Fibroblast of lung (primary cell): ENCODE data around the gene EVI5. TPM values are rescaled to one million over a fixed set of nuclear protein-coding genes. Genes with fewer than 3 reads are reported as not detected.

ENCODE experiments used
- DNase-seq, 2 donors: peaks; one replicate each; pipeline versions ENCODE4 v3.0.0 to v3.0.0-alpha.2; 2010; ENCODE audit warnings: low read depth in 2 of 2
- H2AFZ ChIP-seq: 2 replicates; pipeline ENCODE4 v1.5.1; 2012; ENCODE audit warnings: low read length, control low read depth, inconsistent platforms
- H3K27ac ChIP-seq: 2 replicates; pipeline ENCODE4 v1.5.1; 2011; ENCODE audit warnings: low read length, control low read depth; ENCODE audit not compliant: insufficient read depth
- H3K27me3 ChIP-seq: 2 replicates; pipeline ENCODE4 v1.5.1; 2011; ENCODE audit warnings: mild to moderate bottlenecking, low read length; ENCODE audit not compliant: control insufficient read depth, insufficient read depth
- H3K36me3 ChIP-seq: 2 replicates; pipeline ENCODE4 v1.5.1; 2011; ENCODE audit warnings: low read length; ENCODE audit not compliant: control insufficient read depth, insufficient read depth
- H3K4me1 ChIP-seq: 2 replicates; pipeline ENCODE4 v1.5.1; 2011; ENCODE audit warnings: low read length; ENCODE audit not compliant: control insufficient read depth, insufficient read depth; ENCODE audit errors: extremely low read depth
- H3K4me2 ChIP-seq: 2 replicates; pipeline ENCODE4 v1.5.1; 2011; ENCODE audit warnings: low read length, control low read depth; ENCODE audit not compliant: insufficient read depth; ENCODE audit errors: extremely low read depth
- H3K4me3 ChIP-seq, 4 experiments: fragments of 200-600 bp in 1 of 4; sonication (generic) in 1 of 4; replicated peaks in 1 of 4; 2 replicates each; pipeline ENCODE4 v1.5.1; 2011 to 2016; ENCODE audit warnings: low read length in 4 of 4, low read depth in 3 of 4, mild to moderate bottlenecking in 3 of 4, control low read depth in 2 of 4, inconsistent platforms in 1 of 4, mixed read lengths in 1 of 4; ENCODE audit not compliant: insufficient read depth in 1 of 4; ENCODE audit errors: control extremely low read depth in 1 of 4
- H3K79me2 ChIP-seq: 2 replicates; pipeline ENCODE4 v1.5.1; 2012; ENCODE audit warnings: mild to moderate bottlenecking, low read length, inconsistent platforms; ENCODE audit not compliant: control insufficient read depth, insufficient read depth
- H3K9ac ChIP-seq: 2 replicates; pipeline ENCODE4 v1.5.1; 2011; ENCODE audit warnings: mild to moderate bottlenecking, low read length, control low read depth; ENCODE audit not compliant: insufficient read depth
- H3K9me3 ChIP-seq: 2 replicates; pipeline ENCODE4 v1.5.1; 2012; ENCODE audit warnings: low read depth, low read length; ENCODE audit not compliant: control insufficient read depth, insufficient read depth
- H4K20me1 ChIP-seq: 2 replicates; pipeline ENCODE4 v1.5.1; 2011; ENCODE audit warnings: low read length; ENCODE audit not compliant: control insufficient read depth, insufficient read depth; ENCODE audit errors: extremely low read depth
- EZH2 ChIP-seq: IDR thresholded peaks from 2 replicates; pipeline ENCODE4 v1.5.1; 2012; ENCODE audit warnings: low read length, control low read depth, mild to moderate bottlenecking; ENCODE audit errors: missing control alignments
- polyA plus RNA-seq, 2 donors: library from polyadenylated mRNA; depleted of rRNA in 1 of 2; stranded (reverse) in 1 of 2; unstranded in 1 of 2; fragments of >200 nt; gene quantifications; 2 replicates each; pipeline ENCODE4 v1.2.1, GENCODE V29; 2011 to 2012; ENCODE audit warnings: missing spikeins in 1 of 2
- total RNA-seq: library from RNA; depleted of rRNA; stranded (reverse); fragments of >200 nt; gene quantifications from 2 replicates; pipeline ENCODE4 v1.2.1, GENCODE V29; 2014
- TF ChIP-seq, protein P1 (sequence below), 2 donors: IDR thresholded peaks in 1 of 2; conservative IDR thresholded peaks in 1 of 2; 1 replicate in 1 of 2; 2 replicates in 1 of 2; pipeline ENCODE4 v1.5.1; 2011 to 2012; ENCODE audit warnings: low read length in 2 of 2, control low read depth in 1 of 2, inconsistent platforms in 1 of 2, low read depth in 1 of 2, mild to moderate bottlenecking in 1 of 2

EVI5 gene
- total and polyA plus RNA-seq, 2 donors (not counting 1 experiment from before 2014, with no cell fraction given): 32.5 to 48.1 TPM

DNA sequence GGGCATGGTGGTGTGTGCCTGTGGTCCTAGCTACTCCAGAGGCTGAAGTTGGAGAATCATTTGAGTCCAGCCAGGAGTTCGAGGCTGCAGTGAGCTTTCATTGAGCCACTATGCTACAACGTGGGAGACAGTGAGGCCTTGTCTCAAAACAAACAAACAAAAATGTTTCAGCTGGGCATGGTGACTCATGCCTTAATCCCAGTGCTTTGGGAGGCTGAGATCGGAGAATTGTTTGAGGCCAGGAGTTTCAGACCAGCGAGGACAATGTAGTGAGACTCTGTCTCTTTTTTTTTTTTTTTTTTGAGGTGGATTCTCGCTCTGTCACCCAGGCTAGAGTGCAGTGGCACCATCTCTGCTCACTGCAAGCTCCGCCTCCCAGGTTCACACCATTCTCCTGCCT is 41.9 kb upstream of the EVI5 start:
- TF ChIP-seq, protein P1, sequence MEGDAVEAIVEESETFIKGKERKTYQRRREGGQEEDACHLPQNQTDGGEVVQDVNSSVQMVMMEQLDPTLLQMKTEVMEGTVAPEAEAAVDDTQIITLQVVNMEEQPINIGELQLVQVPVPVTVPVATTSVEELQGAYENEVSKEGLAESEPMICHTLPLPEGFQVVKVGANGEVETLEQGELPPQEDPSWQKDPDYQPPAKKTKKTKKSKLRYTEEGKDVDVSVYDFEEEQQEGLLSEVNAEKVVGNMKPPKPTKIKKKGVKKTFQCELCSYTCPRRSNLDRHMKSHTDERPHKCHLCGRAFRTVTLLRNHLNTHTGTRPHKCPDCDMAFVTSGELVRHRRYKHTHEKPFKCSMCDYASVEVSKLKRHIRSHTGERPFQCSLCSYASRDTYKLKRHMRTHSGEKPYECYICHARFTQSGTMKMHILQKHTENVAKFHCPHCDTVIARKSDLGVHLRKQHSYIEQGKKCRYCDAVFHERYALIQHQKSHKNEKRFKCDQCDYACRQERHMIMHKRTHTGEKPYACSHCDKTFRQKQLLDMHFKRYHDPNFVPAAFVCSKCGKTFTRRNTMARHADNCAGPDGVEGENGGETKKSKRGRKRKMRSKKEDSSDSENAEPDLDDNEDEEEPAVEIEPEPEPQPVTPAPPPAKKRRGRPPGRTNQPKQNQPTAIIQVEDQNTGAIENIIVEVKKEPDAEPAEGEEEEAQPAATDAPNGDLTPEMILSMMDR (conservative IDR thresholded peaks at IDR 0.05 in 1 of 2, IDR thresholded peaks at IDR 0.05 in 1 of 2; ENCODE audit: low read depth in 1 of 2, low read length in 2 of 2): no peak
- no peak for TF ChIP-seq EZH2
- Histone ChIP-seq H3K9me3 (no peaks in the 10 kb centered on the region), H3K36me3 (no peaks in the 10 kb centered on the region), H3K4me3 (no peak overlapping the region), H3K27me3 (no peaks in the 10 kb centered on the region), H4K20me1 (no peaks in the 10 kb centered on the region), H3K27ac (no peak overlapping the region), H3K9ac (no peak overlapping the region), H3K4me1 (no peaks in the 10 kb centered on the region), H2AFZ (no peak overlapping the region), H3K4me2 (no peak overlapping the region), H3K79me2 (no peaks in the 10 kb centered on the region)
- peak in 1 of 2 donors; percentile 38 for DNase-seq

DNA sequence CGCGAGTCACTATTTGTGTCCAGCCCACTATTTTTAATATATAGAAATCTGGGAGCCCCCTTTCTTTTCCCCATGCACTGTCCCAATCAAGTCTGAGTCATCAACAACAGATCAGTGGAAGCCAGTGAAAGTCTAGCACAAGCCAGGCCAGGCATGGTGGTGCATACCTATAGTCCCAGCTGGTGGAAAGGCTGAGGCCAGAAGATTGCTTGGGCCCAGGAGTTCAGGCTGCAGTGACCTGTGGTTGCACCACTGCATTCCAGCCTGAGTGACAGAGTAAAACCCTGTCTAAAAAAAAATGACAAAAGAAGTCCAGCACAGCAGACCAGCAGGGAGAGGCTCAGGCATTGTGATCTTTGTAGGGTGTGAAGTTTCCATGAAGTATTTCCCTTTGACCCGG is 38.0 kb upstream of the EVI5 start:
- no peaks in the 10 kb centered on the region for H4K20me1 ChIP-seq
- H3K4me3 ChIP-seq: no peak overlapping the region
- no peak for TF ChIP-seq EZH2
- TF ChIP-seq, protein P1 (conservative IDR thresholded peaks at IDR 0.05 in 1 of 2, IDR thresholded peaks at IDR 0.05 in 1 of 2; ENCODE audit: low read depth in 1 of 2, low read length in 2 of 2): no peak
- H3K4me2 ChIP-seq: no peak overlapping the region
- H3K9ac ChIP-seq: no peak overlapping the region
- H3K27ac ChIP-seq: no peak overlapping the region
- no peak overlapping the region for H2AFZ ChIP-seq
- H3K79me2 ChIP-seq: no peaks in the 10 kb centered on the region
- DNase-seq: peak; percentile 69 to 83
- H3K9me3 ChIP-seq: no peaks in the 10 kb centered on the region
- H3K27me3 ChIP-seq: no peaks in the 10 kb centered on the region
- H3K4me1 ChIP-seq: no peaks in the 10 kb centered on the region
- H3K36me3 ChIP-seq: no peaks in the 10 kb centered on the region

DNA sequence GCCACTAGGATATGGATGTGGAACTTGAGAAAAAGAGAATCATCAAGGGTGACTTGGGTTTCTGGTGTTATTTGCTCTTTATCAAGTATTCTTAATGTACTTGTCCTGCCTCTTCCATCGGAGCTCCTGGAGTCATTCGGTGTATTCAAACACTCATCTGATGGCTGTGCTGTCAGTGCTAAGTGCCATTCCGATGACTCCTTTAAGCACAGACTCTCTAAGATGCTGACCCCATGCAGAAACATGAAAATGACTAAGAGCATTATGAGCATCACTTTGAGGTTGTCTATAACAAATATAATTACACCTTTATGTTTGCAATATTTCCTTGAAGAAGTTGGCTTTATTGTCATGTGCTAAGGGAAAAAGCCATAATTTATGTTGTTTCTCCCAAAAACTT is 35.6 kb upstream of the EVI5 start:
- no peak overlapping the region for H3K4me3 ChIP-seq
- H3K27ac ChIP-seq: no peak overlapping the region
- DNase-seq: peak in 1 of 2 donors; percentile 50
- H3K9ac ChIP-seq: no peak overlapping the region
- TF ChIP-seq, protein P1 (conservative IDR thresholded peaks at IDR 0.05 in 1 of 2, IDR thresholded peaks at IDR 0.05 in 1 of 2; ENCODE audit: low read depth in 1 of 2, low read length in 2 of 2): no peak
- no peak for TF ChIP-seq EZH2
- no peaks in the 10 kb centered on the region for H3K9me3 ChIP-seq
- no peaks in the 10 kb centered on the region for H3K36me3 ChIP-seq
- H3K4me2 ChIP-seq: no peak overlapping the region
- no peaks in the 10 kb centered on the region for H4K20me1 ChIP-seq
- no peaks in the 10 kb centered on the region for H3K27me3 ChIP-seq
- no peaks in the 10 kb centered on the region for H3K79me2 ChIP-seq
- no peak overlapping the region for H2AFZ ChIP-seq
- H3K4me1 ChIP-seq: no peaks in the 10 kb centered on the region
